Activated CD4-positive, alpha-beta T cell treated with anti-CD3 and anti-CD28 coated beads for 4 hours (primary cell): Measurements from ENCODE around the gene PLLP.

ENCODE experiments used
- DNase-seq, 2 donors: peaks; one replicate each; pipeline ENCODE4 v3.0.0-alpha.2; 2020

PLLP gene

GRCh38 chr16:57284209-57284951 is at the start of gene PLLP:
TSS of gene PLLP (minus strand) at chr16:57284672. CDS start at chr16:57284540, 132 bp downstream.
- DNase-seq = peak; percentile 40 to 41

DNA sequence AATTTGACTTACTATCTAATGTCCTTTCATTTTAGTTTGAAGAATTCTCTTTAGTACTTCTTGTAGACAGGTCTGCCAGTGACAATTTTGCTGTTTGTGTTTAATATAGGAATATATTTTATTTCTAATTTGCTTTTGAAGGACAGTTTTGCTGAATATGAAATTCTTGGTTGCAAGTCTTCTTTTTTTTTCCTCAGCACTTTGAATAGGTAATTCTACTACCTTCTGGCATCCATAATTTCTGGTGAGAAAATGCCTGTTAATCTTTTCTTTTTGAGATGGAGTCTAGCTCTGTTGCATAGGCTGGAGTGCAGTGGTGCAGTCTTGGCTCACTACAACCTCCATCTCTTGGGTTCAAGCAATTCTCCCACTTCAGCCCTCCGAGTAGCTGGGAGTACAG is 48.9 kb upstream of the PLLP start:
- no peak for DNase-seq

DNA sequence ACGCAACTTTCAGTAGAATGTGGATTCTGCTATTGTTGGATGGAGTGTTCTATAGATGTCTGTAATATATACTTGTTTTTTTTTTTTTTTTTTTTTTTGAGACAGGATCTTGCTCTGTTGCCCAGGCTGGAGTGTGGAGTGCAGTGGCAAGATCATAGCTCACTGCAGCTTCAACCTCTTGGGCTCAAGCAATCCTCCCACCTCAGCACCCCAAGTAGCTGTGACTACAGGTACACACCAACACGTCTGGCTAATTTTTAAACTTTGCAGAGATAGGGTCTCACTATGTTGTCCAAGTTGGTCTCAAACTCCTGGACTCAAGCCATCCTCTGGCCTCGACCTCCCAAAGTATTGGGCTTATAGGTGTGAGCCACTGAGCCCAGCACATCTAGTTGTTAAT is 46.9 kb upstream of the PLLP start:
- DNase-seq = no peak

DNA sequence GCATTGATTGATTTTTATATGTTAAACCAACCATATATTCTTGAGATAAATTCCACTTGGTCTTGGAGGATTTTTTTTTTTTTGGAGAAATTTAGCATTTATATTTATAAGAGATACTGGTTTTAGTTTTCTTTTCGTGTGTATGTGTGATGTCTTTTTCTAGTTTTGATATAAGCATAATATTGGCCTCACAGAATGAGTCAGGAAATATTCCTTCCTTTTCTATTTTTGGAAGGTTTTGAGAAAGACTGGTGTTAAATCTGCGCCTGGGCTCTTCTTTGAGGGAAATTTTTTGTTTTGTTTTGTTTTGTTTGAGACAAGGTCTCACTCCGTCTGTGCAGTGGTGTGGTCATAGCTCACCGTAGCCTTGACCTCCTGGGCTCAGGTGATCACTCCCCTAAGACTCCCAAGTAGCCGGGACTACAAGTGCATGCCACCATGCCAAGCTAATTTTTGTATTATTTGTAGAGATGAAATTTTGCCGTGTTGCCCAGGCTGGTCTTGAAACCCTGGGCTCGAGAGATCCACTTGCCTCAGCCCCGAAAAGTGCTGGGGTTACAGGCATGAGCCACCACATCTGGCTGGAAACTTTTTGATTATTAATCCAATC is 45.4 kb upstream of the PLLP start:
- DNase-seq = no peak

GRCh38 chr16:57325458-57325857 is 41.0 kb upstream of the PLLP start:
- DNase-seq = no peak

GRCh38 chr16:57324749-57325148 is 40.3 kb upstream of the PLLP start:
- DNase-seq = no peak

DNA sequence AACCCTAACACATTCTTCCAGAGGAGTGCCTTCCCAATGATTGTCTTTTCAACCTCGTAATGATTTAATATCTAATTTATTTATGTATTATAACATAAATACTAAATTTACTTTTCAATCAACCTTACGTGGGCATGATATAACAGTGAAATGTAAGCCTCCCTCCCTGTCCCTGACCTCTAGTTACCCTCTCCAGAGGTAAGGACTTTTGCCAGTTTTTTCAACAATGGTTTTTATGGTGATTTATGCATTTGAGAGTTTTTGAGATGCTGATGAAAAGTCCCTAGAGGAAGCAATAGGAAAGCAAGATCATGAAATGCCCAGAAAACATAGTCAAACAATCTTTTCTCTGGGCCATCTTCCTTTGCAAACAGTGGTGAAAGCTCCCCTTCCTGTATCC is 35.2 kb upstream of the PLLP start:
- DNase-seq = no peak

DNA sequence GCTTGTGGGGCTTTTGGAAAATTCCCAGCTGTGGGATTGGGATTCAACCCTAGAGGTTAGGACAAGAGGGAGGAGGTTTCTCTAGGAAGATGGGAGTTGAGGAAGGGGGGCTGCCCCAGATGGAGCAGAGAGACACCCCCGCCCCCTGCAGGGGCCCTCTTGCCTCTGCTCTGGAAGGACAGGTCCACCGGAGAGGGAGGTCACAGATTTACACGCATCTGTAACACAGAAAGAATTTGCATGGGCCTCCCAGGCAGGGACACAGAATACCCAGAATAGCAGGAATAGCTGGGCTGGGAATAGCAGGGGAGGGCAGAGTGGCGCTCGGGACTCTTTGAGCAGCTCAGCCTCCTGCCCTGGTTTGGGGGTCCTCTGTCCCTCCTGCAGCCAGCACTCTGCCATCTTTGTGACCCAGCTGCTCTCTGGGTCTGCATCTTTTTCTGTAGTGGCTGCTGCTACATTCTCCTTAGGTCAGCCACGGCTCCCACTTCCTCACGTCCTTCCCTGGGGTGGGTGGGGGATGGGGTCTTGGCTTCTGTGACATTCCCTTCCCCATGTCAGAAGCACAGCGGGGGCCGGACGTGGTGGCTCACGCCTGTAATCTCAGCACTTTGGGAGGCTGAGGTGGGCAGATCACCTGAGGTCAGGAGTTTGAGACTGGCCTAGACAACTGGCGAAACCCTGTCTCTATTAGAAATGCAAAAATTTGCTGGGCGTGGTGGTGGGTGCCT is 33.9 kb upstream of the PLLP start:
- no peak for DNase-seq

- DNase-seq = no peak
Observed at GRCh38 chr16:57316390-57317017, 32.0 kb upstream of the PLLP start.

DNA sequence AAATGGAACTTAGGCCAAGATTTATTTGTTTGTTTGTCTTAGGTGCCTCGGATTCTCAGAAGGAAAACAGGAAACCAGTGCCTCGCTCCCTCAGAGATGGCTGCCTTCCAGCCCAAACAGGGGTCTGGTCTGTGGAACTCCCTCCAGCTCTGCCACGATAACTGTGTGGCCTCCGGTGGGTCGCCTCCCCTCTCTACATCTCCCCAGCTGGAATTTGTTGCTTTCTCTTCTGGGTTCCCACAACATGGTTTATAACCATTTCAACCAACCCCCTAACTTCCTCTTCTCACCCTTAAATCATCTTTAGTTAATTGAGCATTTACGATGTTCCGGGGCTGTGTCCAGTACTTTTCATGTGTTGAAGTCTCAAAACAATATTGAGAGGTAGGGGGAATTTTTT is 30.9 kb upstream of the PLLP start:
- no peak for DNase-seq

GRCh38 chr16:57314161-57314785 is 29.8 kb upstream of the PLLP start:
- no peak for DNase-seq

- DNase-seq = no peak
Observed at GRCh38 chr16:57313509-57313908, 29.0 kb upstream of the PLLP start.

DNA sequence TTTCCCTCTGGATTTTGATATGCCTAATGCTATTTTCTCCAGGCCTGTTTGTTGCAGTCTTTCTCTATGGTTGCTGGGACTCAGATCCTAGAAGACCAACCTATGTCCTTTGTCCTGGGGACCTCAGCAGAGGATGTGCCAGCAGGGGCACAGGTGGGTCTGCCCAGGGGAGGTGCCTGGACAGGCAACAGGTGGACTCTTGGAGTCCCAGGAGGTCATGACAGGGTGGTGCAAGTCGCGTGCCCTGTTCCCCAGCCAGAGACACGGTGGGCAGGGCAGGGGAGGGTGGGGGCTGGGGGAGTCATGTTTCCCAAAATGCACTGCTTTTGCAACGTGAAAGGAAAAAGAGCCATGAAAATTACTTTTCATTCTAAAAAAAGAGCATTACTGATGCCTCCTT is 26.3 kb upstream of the PLLP start:
- DNase-seq = no peak

- no peak for DNase-seq
Observed at GRCh38 chr16:57308041-57308440, 23.6 kb upstream of the PLLP start.

GRCh38 chr16:57307365-57307764 is 22.9 kb upstream of the PLLP start:
- DNase-seq = no peak

GRCh38 chr16:57306676-57307341 is 22.3 kb upstream of the PLLP start:
- DNase-seq = no peak

DNA sequence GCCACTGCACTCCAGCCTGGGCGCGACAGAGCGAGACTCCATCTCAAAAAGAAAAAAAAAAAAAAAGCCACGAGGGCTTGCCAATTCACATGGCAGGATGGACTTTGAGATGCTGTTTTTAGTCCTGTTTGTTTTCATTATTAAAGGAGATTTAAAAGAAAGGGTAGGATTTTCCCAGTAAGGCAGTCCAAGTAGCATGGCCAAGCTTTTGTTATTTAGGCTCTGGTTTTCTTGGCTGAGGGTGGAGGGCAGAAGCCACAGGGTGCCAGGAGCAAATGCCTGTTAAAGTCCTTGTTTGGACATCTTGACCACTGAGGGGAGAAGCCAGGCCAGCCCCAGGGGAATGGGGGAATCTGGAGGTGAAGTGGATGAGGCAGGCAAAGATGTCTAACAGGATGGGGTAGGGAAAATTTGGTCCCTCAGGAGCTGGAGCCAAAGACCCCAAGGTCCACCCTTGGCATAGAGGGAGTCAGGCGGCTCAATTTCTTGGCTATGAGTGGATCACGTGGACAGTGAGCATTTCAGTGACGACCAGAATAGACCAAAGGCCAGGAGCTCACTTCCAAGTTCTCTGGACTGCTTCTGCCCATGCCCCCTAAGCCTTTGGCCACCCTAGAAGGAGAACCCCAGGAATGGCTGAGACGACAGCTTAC is 20.8 kb upstream of the PLLP start:
- DNase-seq = no peak

- DNase-seq = no peak
Observed at GRCh38 chr16:57304169-57305061, 19.9 kb upstream of the PLLP start.

DNA sequence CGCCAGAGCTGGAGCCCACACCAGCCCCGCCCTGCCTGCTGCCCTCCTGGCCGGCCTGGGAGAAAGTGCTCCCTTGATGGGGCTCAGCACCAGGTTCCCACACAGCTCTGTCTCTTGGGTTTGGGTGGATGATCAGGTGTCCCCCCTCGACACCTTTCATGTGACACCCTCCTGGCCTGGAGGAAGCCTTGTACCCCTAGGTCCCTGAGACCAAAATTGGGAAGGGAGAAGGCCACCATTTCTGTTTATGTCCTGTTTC is 19.4 kb upstream of the PLLP start:
- no peak for DNase-seq

GRCh38 chr16:57303021-57303909 is 18.8 kb upstream of the PLLP start:
- DNase-seq = no peak
